Stimulated activated CD4-positive, alpha-beta T cell treated with anti-CD3 and anti-CD28 coated beads, Interleukin-12 subunit alpha, Interleukin-12 subunit beta, amount 100 ng/mL, for 4 hours (primary cell): ENCODE measurements around the gene ROBO3.

Source experiments
- DNase-seq: peaks from one replicate; pipeline ENCODE4 v3.0.0-alpha.2; 2020

Gene ROBO3

GRCh38 chr11:124876818-124877630 lies 11.8 kb downstream of the ROBO3 start:
- no peak for DNase-seq

GRCh38 chr11:124877631-124877909 lies 12.3 kb downstream of the ROBO3 start:
- no peak for DNase-seq

- no peak for DNase-seq
These were observed 12.9 kb downstream of the ROBO3 start for GRCh38 chr11:124877910-124878758.

- no peak for DNase-seq
These were observed 13.7 kb downstream of the ROBO3 start for GRCh38 chr11:124878759-124879492.

GRCh38 chr11:124879493-124880289 lies 14.5 kb downstream of the ROBO3 start:
- no peak for DNase-seq

GRCh38 chr11:124880290-124880611 lies 15.0 kb downstream of the ROBO3 start:
- no peak for DNase-seq

GRCh38 chr11:124880958-124881357 lies 15.7 kb downstream of the ROBO3 start:
- DNase-seq = no peak

GRCh38 chr11:124882339-124883071 lies 17.3 kb downstream of the ROBO3 start:
- DNase-seq = no peak

- no peak for DNase-seq
These were observed 19.1 kb downstream of the ROBO3 start for GRCh38 chr11:124884340-124884739.

GRCh38 chr11:124884869-124885479 lies 19.7 kb downstream of the ROBO3 start:
- DNase-seq = no peak

GRCh38 chr11:124886476-124886875 lies 21.2 kb downstream of the ROBO3 start:
- DNase-seq = no peak

- no peak for DNase-seq
These were observed 21.9 kb downstream of the ROBO3 start for GRCh38 chr11:124886978-124887666.

GRCh38 chr11:124887667-124888013 lies 22.4 kb downstream of the ROBO3 start:
- no peak for DNase-seq

GRCh38 chr11:124889191-124890091 lies 24.2 kb downstream of the ROBO3 start:
- no peak for DNase-seq

- no peak for DNase-seq
These were observed 24.9 kb downstream of the ROBO3 start for GRCh38 chr11:124890151-124890550.

- DNase-seq = no peak
These were observed 25.6 kb downstream of the ROBO3 start for GRCh38 chr11:124890683-124891372.

GRCh38 chr11:124891373-124891861 lies 26.2 kb downstream of the ROBO3 start:
- no peak for DNase-seq

- no peak for DNase-seq
These were observed 26.9 kb downstream of the ROBO3 start for GRCh38 chr11:124892146-124892545.

- DNase-seq = no peak
These were observed 27.7 kb downstream of the ROBO3 start for GRCh38 chr11:124892750-124893454.
